Fibroblast of lung (primary cell): ENCODE measurements around the gene CEP72. TPM values are rescaled to one million over a fixed set of nuclear protein-coding genes. Genes with fewer than 3 reads are reported as not detected.

Source experiments
- DNase-seq, 2 donors: peaks; one replicate each; pipeline versions ENCODE4 v3.0.0 to v3.0.0-alpha.2; 2010; ENCODE audit warnings: low read depth in 2 of 2
- H2AFZ ChIP-seq: 2 replicates; pipeline ENCODE4 v1.5.1; 2012; ENCODE audit warnings: low read length, control low read depth, inconsistent platforms
- H3K27ac ChIP-seq: 2 replicates; pipeline ENCODE4 v1.5.1; 2011; ENCODE audit warnings: low read length, control low read depth; ENCODE audit not compliant: insufficient read depth
- H3K27me3 ChIP-seq: 2 replicates; pipeline ENCODE4 v1.5.1; 2011; ENCODE audit warnings: mild to moderate bottlenecking, low read length; ENCODE audit not compliant: control insufficient read depth, insufficient read depth
- H3K36me3 ChIP-seq: 2 replicates; pipeline ENCODE4 v1.5.1; 2011; ENCODE audit warnings: low read length; ENCODE audit not compliant: control insufficient read depth, insufficient read depth
- H3K4me1 ChIP-seq: 2 replicates; pipeline ENCODE4 v1.5.1; 2011; ENCODE audit warnings: low read length; ENCODE audit not compliant: control insufficient read depth, insufficient read depth; ENCODE audit errors: extremely low read depth
- H3K4me2 ChIP-seq: 2 replicates; pipeline ENCODE4 v1.5.1; 2011; ENCODE audit warnings: low read length, control low read depth; ENCODE audit not compliant: insufficient read depth; ENCODE audit errors: extremely low read depth
- H3K4me3 ChIP-seq, 4 experiments: fragments of 200-600 bp in 1 of 4; sonication (generic) in 1 of 4; replicated peaks in 1 of 4; 2 replicates each; pipeline ENCODE4 v1.5.1; 2011 to 2016; ENCODE audit warnings: low read length in 4 of 4, low read depth in 3 of 4, mild to moderate bottlenecking in 3 of 4, control low read depth in 2 of 4, inconsistent platforms in 1 of 4, mixed read lengths in 1 of 4; ENCODE audit not compliant: insufficient read depth in 1 of 4; ENCODE audit errors: control extremely low read depth in 1 of 4
- H3K79me2 ChIP-seq: 2 replicates; pipeline ENCODE4 v1.5.1; 2012; ENCODE audit warnings: mild to moderate bottlenecking, low read length, inconsistent platforms; ENCODE audit not compliant: control insufficient read depth, insufficient read depth
- H3K9ac ChIP-seq: 2 replicates; pipeline ENCODE4 v1.5.1; 2011; ENCODE audit warnings: mild to moderate bottlenecking, low read length, control low read depth; ENCODE audit not compliant: insufficient read depth
- H3K9me3 ChIP-seq: 2 replicates; pipeline ENCODE4 v1.5.1; 2012; ENCODE audit warnings: low read depth, low read length; ENCODE audit not compliant: control insufficient read depth, insufficient read depth
- H4K20me1 ChIP-seq: 2 replicates; pipeline ENCODE4 v1.5.1; 2011; ENCODE audit warnings: low read length; ENCODE audit not compliant: control insufficient read depth, insufficient read depth; ENCODE audit errors: extremely low read depth
- EZH2 ChIP-seq: IDR thresholded peaks from 2 replicates; pipeline ENCODE4 v1.5.1; 2012; ENCODE audit warnings: low read length, control low read depth, mild to moderate bottlenecking; ENCODE audit errors: missing control alignments
- polyA plus RNA-seq, 2 donors: library from polyadenylated mRNA; depleted of rRNA in 1 of 2; stranded (reverse) in 1 of 2; unstranded in 1 of 2; fragments of >200 nt; gene quantifications; 2 replicates each; pipeline ENCODE4 v1.2.1, GENCODE V29; 2011 to 2012; ENCODE audit warnings: missing spikeins in 1 of 2
- total RNA-seq: library from RNA; depleted of rRNA; stranded (reverse); fragments of >200 nt; gene quantifications from 2 replicates; pipeline ENCODE4 v1.2.1, GENCODE V29; 2014
- TF ChIP-seq, protein P1 (sequence below), 2 donors: IDR thresholded peaks in 1 of 2; conservative IDR thresholded peaks in 1 of 2; 1 replicate in 1 of 2; 2 replicates in 1 of 2; pipeline ENCODE4 v1.5.1; 2011 to 2012; ENCODE audit warnings: low read length in 2 of 2, control low read depth in 1 of 2, inconsistent platforms in 1 of 2, low read depth in 1 of 2, mild to moderate bottlenecking in 1 of 2

CEP72 gene
- total and polyA plus RNA-seq, 2 donors (not counting 1 experiment from before 2014, with no cell fraction given), result 0.92 to 2.5 TPM

DNA sequence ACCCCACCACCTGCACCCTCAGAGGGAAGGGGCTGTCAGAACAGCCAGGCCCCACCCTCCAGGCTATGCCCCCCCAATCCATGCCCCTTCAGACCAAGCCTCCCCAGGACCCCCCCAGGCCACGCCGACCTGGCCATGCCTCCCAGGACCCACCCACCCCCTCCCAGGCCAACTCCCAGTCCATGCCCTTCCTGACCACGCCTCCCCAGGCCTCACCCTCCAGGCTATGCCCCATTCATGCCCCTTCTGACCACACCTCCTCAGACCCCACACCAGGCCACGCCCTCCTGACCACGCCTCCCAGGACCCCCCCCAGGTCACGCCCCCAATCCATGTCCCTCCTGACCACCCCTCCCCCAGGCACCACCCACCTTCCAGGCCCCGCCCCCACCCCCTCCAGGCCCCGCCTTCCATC is 53.4 kb downstream of the CEP72 start:
- Histone ChIP-seq H4K20me1 (no peaks in the 10 kb centered on the region), H3K9me3 (no peaks in the 10 kb centered on the region), H2AFZ (no peak overlapping the region), H3K27me3 (no peaks in the 10 kb centered on the region), H3K79me2 (no peaks in the 10 kb centered on the region), H3K4me3 (no peak overlapping the region), H3K9ac (no peak overlapping the region), H3K4me1 (no peaks in the 10 kb centered on the region), H3K36me3 (peaks cover 2% of the 10 kb centered on the region), H3K4me2 (no peak overlapping the region), H3K27ac (no peak overlapping the region)
- DNase-seq, result no peak
- no peak for TF ChIP-seq EZH2
- TF ChIP-seq, protein P1, sequence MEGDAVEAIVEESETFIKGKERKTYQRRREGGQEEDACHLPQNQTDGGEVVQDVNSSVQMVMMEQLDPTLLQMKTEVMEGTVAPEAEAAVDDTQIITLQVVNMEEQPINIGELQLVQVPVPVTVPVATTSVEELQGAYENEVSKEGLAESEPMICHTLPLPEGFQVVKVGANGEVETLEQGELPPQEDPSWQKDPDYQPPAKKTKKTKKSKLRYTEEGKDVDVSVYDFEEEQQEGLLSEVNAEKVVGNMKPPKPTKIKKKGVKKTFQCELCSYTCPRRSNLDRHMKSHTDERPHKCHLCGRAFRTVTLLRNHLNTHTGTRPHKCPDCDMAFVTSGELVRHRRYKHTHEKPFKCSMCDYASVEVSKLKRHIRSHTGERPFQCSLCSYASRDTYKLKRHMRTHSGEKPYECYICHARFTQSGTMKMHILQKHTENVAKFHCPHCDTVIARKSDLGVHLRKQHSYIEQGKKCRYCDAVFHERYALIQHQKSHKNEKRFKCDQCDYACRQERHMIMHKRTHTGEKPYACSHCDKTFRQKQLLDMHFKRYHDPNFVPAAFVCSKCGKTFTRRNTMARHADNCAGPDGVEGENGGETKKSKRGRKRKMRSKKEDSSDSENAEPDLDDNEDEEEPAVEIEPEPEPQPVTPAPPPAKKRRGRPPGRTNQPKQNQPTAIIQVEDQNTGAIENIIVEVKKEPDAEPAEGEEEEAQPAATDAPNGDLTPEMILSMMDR (conservative IDR thresholded peaks at IDR 0.05 in 1 of 2, IDR thresholded peaks at IDR 0.05 in 1 of 2; ENCODE audit: low read depth in 1 of 2, low read length in 2 of 2), result no peak

DNA sequence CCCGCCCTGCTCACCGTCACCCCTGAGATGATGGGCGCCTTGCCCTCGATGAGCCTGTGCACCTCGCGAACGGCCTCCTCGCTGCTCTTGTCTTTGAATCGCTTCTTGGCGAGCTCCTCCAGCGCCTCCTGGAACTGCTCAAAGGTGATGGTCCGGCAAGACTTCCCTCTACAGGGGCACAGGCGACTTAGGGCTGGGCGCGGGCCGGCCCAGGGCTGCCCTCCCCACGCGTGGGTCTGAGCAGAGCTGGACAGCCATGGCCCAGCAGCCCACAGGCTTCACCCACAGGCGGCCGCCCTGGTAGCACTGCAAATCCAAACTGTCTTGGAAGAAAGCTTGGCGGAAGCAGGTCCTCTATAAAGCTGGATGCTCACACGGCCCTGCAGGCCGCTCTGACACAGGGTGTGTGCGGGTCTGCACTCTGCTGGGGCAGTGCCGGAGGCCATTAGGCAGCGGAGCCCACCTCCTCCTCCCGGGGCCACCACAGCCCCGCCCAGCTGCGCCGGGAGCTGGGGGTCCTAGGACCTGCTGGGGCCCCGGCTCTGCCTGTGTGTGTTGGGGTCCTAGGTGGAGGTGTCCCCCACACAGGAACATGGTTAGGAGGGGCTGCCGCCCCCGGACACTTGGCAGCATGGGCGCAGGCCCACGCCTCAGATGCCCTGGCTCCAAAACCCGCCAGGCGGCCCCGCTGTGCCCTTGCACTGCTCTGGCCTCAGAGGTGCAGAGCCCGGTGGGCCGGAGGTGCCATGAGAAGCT is 54.0 kb downstream of the CEP72 start:
- Histone ChIP-seq H2AFZ (no peak overlapping the region), H4K20me1 (no peaks in the 10 kb centered on the region), H3K27ac (no peak overlapping the region), H3K4me3 (no peak overlapping the region), H3K4me2 (no peak overlapping the region), H3K9me3 (no peaks in the 10 kb centered on the region), H3K36me3 (peaks cover 2% of the 10 kb centered on the region), H3K4me1 (no peaks in the 10 kb centered on the region), H3K27me3 (no peaks in the 10 kb centered on the region), H3K9ac (no peak overlapping the region), H3K79me2 (no peaks in the 10 kb centered on the region)
- DNase-seq, result no peak
- TF ChIP-seq, protein P1 (conservative IDR thresholded peaks at IDR 0.05 in 1 of 2, IDR thresholded peaks at IDR 0.05 in 1 of 2; ENCODE audit: low read depth in 1 of 2, low read length in 2 of 2), result no peak
- TF ChIP-seq EZH2, result no peak

DNA sequence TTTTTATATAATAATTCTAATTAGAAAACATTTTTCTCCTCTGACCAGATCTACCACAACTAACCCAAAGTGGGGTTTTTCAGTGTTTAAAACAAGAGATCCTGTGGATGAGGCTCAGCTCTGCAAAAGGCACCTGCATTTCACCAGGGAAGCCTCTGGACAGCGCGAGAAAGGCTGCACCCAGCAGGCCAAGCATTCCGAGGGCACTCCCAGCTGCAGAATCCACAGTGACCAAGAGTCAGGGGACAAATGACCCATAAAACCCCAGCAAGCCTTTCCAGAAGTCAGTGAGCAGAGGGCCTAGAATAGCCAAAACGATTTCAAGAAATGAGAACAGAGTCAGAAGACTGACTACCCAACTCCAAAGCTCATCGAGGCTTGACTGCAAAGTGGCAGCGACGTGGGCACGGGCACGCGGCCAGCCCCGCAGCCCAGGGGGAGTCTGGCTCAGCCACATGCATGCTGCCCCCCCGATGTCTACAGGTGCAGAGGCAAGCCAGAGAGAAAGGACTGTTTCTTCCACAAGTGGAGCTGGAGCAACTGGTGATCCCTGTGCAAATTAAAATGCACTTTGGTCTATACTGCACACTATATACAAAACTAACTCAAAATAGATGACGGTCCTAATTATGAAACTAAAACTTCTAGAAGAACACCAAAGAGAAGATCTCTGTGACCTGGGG is 54.8 kb downstream of the CEP72 start:
- Histone ChIP-seq H3K4me2 (no peak overlapping the region), H3K4me3 (no peak overlapping the region), H3K9ac (no peak overlapping the region), H2AFZ (no peak overlapping the region), H3K27ac (no peak overlapping the region), H3K79me2 (no peaks in the 10 kb centered on the region), H3K9me3 (no peaks in the 10 kb centered on the region), H3K36me3 (peaks cover 2% of the 10 kb centered on the region), H4K20me1 (no peaks in the 10 kb centered on the region), H3K4me1 (no peaks in the 10 kb centered on the region), H3K27me3 (peaks cover 2% of the 10 kb centered on the region)
- no peak for DNase-seq
- TF ChIP-seq, protein P1 (conservative IDR thresholded peaks at IDR 0.05 in 1 of 2, IDR thresholded peaks at IDR 0.05 in 1 of 2; ENCODE audit: low read depth in 1 of 2, low read length in 2 of 2), result no peak
- no peak for TF ChIP-seq EZH2
